ENCODE data around the gene DLG1.

Gene DLG1

DNA sequence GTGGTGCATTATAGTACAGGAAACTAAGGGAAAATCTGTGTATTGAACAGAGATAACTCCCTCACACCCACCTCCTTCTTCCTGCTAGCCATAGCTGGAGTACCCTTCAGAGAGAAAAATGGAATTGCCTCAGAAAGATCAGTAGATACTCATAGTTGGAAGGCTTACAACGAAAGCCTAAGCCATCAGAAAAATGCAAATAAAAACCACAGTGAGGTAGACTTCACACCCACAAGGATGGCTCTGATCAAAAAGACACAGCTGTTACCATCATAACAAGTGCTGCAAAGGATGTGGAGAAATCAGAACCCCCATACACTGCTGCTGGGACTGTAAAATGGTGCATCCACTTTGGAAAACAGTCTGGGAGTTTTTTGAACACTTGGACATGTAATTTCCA, 7.4 kb upstream of the DLG1 start:
- DNase-seq, result no peak
- no peak for TF ChIP-seq POLR2A (IDR thresholded peaks at IDR 0.05; ENCODE audit: low read length)
- TF ChIP-seq GATA1 (IDR thresholded peaks at IDR 0.05; ENCODE audit: low read depth, low read length), result no peak

DNA sequence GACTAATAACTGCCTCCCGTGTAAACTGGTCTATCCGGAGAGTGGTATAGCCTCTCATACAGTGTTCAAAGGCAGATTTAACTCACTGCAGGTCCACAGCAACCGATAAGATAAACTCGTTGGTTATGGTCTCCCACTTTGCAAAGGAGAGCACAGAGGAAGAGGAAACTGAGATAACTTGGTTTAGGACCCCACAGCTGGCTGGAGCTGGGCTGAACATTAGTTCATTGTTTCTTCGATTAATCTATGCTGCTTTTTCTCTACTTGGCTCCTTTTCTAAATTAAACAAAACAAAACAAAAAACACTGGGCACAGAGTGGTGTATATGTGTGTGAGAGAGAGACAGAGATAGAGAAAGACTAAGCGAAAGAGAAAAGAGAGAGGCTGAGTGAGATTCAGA, 5.0 kb upstream of the DLG1 start:
- no peak for TF ChIP-seq POLR2A (IDR thresholded peaks at IDR 0.05; ENCODE audit: low read length)
- TF ChIP-seq GATA1 (IDR thresholded peaks at IDR 0.05; ENCODE audit: low read depth, low read length), result no peak

DNA sequence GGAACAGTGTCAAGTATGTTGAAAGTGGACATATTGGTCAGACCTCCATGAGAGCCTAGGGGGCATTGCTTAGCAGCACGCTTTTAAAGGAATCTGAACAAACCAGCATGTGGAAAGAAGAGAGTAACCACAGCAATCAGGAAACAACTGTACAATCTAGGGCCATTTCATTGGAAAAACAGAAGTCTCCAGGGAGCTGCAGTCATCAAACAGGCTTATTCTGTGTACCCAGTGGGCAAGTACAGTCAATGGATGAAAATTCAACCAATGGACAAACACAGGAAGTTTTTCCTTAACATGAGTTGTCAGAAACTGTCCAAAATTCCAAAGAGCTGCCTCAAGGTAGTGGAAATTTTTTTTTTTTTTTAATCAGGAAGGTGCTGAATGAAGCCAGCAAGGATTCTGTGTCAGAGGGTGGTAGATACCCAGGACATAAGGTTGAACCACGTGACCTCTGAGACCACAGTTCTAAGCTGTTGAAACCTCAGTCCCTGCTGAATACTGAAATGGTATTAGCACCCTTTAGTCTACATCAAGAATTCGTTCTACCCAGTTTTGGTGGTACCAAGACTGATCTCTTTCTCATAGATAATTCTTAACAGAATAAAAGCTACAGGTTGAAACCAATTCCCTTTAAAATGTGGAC, 4.4 kb upstream of the DLG1 start:
- DNase-seq, result no peak
- no peak for TF ChIP-seq GATA1 (IDR thresholded peaks at IDR 0.05; ENCODE audit: low read depth, low read length)
- TF ChIP-seq POLR2A (IDR thresholded peaks at IDR 0.05; ENCODE audit: low read length), result no peak

More for the DNA sequence above, 5.0 kb upstream of the DLG1 start:
- no peak for DNase-seq

DNA sequence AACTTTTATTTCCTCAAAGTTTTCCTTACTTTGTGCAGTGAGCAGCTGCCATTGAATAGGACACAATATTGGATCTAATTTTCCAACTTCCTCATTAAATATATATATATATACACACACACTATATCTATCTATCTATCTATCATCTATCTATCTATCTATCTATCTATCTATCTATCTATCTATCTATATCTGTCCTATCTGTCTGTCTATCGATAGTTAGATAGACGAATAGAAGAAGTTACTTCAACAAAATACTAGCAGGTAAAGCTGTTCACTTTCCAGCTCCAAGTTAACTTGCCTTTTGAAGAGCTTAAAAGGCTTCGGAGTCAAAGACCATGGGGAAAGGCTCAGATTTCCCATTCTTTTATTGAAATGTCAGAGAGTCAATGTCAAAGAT, 3.6 kb upstream of the DLG1 start:
- TF ChIP-seq GATA1 (IDR thresholded peaks at IDR 0.05; ENCODE audit: low read depth, low read length) (no peak), POLR2A (IDR thresholded peaks at IDR 0.05; ENCODE audit: low read length) (no peak)
- DNase-seq, result no peak

DNA sequence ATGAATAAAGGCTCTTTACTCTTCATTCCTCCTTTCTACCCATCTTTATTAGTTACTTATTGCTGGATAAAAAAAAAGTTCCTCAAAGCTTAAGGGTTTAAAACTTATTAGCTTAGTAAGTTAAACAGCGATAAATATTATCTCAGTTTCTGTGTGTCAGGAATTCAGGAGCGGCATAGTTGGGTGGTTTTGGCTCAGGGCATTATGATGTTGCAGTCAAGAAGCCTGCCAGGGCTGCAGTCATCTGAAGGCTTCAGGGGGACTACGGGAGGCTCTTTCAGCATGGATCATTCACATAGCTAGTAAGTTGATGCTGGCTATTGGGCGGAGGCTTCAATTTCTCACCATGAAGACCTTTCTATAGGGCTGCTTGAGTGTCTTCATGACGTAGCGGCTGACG, 1.9 kb upstream of the DLG1 start:
- no peak for DNase-seq
- TF ChIP-seq POLR2A (IDR thresholded peaks at IDR 0.05; ENCODE audit: low read length), result no peak
- TF ChIP-seq GATA1 (IDR thresholded peaks at IDR 0.05; ENCODE audit: low read depth, low read length), result no peak

DNA sequence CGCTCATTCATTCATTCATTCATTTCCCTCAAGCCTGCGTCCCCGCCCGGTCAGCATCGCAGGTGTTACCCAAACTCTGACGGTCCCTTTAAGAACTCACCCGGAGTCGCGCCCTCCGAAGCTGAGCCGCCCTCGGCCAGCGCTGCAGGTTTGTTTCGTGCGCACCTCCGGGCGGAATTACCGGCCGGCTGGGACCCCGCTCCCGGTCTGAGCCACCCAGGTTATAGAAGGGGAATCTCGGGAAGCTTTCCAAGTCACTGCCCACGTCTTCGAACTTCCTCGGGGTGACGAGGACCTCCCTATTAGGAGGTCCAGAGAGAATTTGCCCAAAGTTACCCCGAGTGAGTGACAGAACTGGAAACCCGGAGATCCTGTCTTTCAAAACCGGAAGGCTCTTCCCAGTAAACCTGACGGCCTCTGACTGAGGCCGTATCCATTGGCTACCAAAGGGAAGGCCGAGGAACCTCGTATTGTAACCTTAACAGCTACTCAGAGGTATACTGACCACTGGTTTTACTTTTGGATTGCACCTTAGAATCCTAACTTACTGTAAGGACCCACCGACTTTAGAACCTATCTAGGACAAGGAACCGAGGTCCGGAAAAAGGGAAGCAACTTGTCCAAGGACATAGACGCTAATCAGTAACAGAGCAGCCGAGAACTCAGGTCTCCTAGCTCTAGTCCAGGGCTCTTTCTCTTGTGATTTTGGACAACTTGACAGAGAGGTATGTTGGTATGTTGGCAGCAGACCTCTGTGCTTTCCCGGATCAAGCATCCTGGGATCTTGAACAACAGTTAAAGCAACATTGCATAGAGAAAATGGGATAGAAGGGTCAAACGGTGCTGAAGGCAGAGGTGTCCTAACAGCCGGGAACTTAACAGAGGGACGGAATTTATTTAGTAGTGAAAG, 788 bp upstream of the DLG1 start:
- peak; percentile 66 to 67 for DNase-seq
- TF ChIP-seq POLR2A (IDR thresholded peaks at IDR 0.05; ENCODE audit: low read length), result no peak
- TF ChIP-seq GATA1 (IDR thresholded peaks at IDR 0.05; ENCODE audit: low read depth, low read length), result no peak

DNA sequence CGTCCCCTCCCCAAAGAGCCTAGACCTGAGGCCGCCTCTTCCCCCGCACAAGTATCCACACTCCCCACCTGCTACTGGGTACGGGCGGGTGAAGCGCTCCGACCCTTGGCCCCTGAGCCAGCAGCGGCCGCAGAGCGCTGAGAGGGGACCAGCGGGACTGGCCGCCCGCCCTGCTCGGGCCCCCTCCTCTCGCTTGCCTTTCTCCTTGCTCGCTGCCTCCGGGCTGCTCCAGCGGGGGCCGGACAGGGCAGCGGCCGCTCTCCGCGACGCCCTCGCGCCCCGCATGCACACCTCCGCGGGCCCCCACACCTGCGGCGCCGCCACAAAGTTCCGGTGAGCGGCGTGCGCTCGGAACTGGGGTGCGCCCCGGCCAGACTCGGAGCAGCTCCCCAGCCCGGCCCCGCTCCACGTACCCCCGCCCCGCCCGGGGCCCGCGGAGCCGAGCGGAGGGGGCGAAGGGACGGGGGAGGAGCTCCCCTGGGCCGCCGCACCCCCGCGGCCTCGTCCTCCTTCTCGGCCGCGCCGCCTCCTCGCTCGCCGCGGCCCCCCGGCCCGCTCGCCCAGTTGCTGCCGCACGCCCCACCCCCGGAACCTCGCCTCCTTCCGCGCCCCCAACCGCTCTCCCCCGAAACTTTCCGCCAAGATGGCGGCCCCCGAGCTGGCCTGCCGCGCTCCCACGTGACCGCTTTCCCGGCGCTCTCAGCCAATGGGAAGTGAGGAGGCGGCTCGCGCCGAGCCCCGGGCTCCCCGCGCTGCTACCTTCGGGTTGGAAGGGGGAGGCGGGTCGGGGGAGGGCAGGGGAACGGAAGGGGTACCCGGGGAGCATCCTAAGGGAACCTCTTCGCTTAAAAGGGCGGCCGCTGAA, 704 bp downstream of the DLG1 start:
- TF ChIP-seq GATA1 (IDR thresholded peaks at IDR 0.05; ENCODE audit: low read depth, low read length) (no peak), POLR2A (IDR thresholded peaks at IDR 0.05; ENCODE audit: low read length) (no peak)
- peak; percentile 89 to 93 for DNase-seq

DNA sequence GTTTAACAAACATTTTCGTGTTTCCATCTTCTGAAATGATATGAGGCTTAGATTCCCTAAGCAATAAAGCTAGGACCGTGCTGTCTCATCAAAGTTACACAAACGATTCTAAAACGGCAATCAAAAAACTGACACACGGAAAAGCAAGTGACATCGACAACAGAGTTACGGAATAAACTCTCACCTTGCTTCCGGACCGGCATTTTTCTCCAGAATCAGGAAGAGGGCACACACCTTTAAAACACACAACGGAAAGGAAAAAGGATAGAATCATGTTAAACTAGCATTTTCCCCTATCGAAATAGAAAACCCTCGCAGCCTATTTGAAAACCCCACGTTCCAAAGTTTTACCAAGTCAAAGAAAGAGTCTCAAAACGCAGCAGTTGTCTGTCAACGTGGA, 1.4 kb downstream of the DLG1 start:
- peak; percentile 49 to 75 for DNase-seq
- TF ChIP-seq POLR2A (IDR thresholded peaks at IDR 0.05; ENCODE audit: low read length) (no peak), GATA1 (IDR thresholded peaks at IDR 0.05; ENCODE audit: low read depth, low read length) (no peak)

DNA sequence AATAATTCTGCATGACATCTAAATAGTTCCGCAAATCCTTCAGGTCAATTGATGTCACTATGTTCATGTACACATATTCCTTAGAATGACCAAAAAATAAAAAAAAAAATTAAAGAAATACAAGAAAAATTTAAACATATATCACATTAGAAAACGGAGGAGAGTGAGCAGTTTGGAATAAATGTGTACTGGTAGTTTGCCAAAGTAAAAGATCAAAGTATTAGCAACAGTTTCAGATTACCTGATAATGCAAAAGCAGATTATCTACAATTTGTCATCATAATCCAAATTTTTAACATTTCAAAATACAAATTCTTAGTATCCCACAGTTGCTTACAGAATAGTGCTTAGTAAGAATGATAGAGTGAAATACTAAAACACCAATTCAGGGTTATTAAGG, 1.9 kb downstream of the DLG1 start:
- no peak for DNase-seq
- no peak for TF ChIP-seq GATA1 (IDR thresholded peaks at IDR 0.05; ENCODE audit: low read depth, low read length)
- TF ChIP-seq POLR2A (IDR thresholded peaks at IDR 0.05; ENCODE audit: low read length), result no peak

DNA sequence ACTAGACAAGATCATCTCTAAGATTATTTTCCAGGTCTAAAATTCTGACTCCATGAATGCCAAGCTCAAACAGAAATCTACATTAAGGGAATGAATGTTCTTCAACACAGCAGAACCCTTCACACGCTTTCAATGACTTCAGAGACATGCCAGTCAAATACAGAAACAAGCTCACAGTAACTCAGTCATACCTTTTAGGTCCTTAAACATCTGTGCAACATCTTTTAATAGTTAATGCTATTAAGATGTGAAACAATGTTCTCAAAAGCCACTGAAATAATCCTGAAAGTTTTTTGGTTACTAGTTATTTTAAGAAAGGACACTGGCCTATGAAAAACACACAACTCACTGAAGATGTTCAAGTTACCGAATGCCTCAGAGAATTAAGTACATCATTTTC, 2.5 kb downstream of the DLG1 start:
- TF ChIP-seq POLR2A (IDR thresholded peaks at IDR 0.05; ENCODE audit: low read length), result no peak
- no peak for TF ChIP-seq GATA1 (IDR thresholded peaks at IDR 0.05; ENCODE audit: low read depth, low read length)
- DNase-seq, result peak in 1 of 2 experiments; percentile 41

DNA sequence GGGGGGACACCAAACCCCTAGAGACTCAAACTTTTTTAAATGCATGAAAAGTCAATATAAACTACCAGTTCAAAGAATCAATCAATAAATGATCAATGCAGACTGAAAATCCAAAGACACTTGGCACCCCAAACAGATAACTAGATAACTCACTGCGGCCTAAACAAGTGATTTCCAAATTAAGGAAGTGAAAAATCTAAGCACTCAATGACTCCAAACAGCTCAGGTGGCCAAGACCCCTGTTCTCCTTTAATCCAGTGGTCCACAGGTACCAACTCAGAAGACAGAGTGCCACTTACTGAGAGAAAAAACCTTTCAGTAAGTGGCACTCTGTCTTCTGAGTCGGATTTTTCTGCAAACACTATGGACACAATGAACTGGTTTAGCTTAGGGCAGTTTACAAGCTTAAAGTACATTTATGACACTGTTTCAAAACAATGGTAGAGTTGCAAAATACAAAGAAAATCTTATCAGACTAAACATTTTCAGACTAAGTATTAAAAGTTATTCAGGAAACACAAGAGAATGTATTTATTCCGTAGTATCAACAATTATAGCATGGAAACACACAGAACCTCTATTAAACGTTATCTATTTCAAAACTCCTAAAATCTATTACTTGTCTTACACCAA, 4.7 kb downstream of the DLG1 start:
- TF ChIP-seq GATA1 (IDR thresholded peaks at IDR 0.05; ENCODE audit: low read depth, low read length) (no peak), POLR2A (IDR thresholded peaks at IDR 0.05; ENCODE audit: low read length) (no peak)
- DNase-seq, result no peak

DNA sequence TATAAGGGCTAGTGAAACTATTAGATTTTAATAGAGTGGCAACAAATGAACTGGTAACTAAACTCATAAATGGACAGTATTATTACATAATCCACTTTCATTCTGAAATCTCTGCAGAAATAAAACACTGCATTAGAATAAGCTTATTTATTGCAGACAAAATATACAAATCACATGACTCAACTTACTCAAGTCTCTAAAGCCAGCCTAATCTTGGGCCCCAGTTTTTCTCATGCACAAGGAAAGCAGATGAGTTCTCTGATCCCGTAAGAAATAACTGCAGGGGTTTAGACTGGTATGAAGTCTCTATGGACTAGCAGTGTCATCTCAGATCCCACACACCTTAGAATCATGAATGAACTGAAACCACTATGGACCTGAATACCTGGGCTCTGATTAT, 5.8 kb downstream of the DLG1 start:
- TF ChIP-seq GATA1 (IDR thresholded peaks at IDR 0.05; ENCODE audit: low read depth, low read length), result no peak
- TF ChIP-seq POLR2A (IDR thresholded peaks at IDR 0.05; ENCODE audit: low read length), result no peak
- no peak for DNase-seq

DNA sequence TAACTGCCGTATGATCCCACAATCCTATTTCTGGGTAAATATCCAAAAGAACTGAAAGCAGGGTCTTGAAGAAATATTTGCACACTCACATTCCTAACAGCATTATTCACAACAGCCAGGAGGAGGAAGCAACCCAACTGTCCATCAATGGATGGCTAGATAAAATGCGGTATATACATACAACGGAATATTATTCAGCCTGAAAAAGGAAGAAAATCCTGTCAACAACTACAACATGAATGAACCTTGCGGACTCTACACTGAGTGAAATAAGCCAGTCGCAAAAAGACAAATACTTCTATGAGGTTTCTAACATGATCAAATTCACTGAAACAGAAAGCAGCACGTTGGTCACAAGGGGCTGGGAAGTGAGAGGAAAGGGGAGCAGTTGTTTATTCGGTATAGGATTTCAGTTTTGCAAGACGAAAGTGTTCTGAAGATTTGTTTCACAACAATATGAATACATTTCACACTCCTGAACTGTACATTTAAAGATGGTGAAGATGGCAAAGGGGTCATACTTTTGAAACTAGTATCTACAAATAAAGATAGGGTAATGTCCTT, 6.2 kb downstream of the DLG1 start:
- no peak for TF ChIP-seq GATA1 (IDR thresholded peaks at IDR 0.05; ENCODE audit: low read depth, low read length)
- DNase-seq, result no peak
